Upper lobe of left lung (tissue), 4 donors: ENCODE data around the gene IL13RA1.

Experiments used
- EP300 ChIP-seq, 4 donors: sonication (generic); formaldehyde crosslinking; IDR thresholded peaks; one replicate each; pipeline ENCODE4 v1.5.1; 2017; ENCODE audit warnings: antibody characterized with exemption in 4 of 4, control low read depth in 2 of 4
- POLR2A ChIP-seq, 4 donors: fragments of 450-650 bp; IDR thresholded peaks; one replicate each; pipeline ENCODE4 v1.5.1; 2016 to 2017; ENCODE audit warnings: antibody characterized with exemption in 4 of 4, mild to moderate bottlenecking in 2 of 4
- POLR2AphosphoS5 ChIP-seq, 2 donors: sonication (generic); formaldehyde crosslinking; IDR thresholded peaks; one replicate each; pipeline ENCODE4 v1.5.1; 2017; ENCODE audit warnings: antibody characterized with exemption in 2 of 2
- TF ChIP-seq, protein P1 (sequence below), 6 experiments: fragments of 450-650 bp in 4 of 6; fragments of 200-600 bp in 2 of 6; sonication (generic) in 2 of 6; IDR thresholded peaks; one replicate each; pipeline ENCODE4 v1.5.1; 2016 to 2019; ENCODE audit warnings: antibody characterized with exemption in 6 of 6

DNA sequence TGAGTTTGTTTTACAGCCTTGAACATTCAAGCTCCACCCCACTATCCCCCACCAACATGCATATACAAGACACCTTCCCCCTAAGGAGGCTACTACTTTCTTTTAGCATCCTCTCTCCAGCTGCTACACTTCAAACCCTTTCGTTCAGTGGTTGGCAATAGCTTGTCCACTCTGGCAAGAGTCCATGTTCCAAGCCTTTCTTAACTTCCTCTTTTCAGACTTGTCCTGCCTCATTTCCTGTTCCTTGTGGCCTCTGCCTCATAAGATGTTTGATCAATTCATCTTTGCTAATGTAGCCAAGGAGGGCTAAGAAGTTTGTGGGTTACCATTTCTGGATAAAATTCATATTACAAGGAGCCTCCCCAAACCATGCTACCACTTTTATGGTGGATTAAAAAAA lies 75.5 kb downstream of the IL13RA1 start:
- TF ChIP-seq, protein P1, sequence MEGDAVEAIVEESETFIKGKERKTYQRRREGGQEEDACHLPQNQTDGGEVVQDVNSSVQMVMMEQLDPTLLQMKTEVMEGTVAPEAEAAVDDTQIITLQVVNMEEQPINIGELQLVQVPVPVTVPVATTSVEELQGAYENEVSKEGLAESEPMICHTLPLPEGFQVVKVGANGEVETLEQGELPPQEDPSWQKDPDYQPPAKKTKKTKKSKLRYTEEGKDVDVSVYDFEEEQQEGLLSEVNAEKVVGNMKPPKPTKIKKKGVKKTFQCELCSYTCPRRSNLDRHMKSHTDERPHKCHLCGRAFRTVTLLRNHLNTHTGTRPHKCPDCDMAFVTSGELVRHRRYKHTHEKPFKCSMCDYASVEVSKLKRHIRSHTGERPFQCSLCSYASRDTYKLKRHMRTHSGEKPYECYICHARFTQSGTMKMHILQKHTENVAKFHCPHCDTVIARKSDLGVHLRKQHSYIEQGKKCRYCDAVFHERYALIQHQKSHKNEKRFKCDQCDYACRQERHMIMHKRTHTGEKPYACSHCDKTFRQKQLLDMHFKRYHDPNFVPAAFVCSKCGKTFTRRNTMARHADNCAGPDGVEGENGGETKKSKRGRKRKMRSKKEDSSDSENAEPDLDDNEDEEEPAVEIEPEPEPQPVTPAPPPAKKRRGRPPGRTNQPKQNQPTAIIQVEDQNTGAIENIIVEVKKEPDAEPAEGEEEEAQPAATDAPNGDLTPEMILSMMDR (IDR thresholded peaks at IDR 0.05) = no peak
- TF ChIP-seq POLR2A (IDR thresholded peaks at IDR 0.05) (no peak), POLR2AphosphoS5 (IDR thresholded peaks at IDR 0.05) (no peak), EP300 (IDR thresholded peaks at IDR 0.05) (no peak)
